GM12878 (cell line): Measurements from ENCODE around the gene MXD1. TPM values are rescaled to one million over a fixed set of nuclear protein-coding genes. Genes with fewer than 3 reads are reported as not detected.

Experiments
- BHLHE40 ChIP-seq, 2 experiments: fragments of 450-650 bp in 1 of 2; IDR thresholded peaks; 2 replicates each; pipeline ENCODE4 v1.6.1; 2011 to 2017; ENCODE audit warnings: low read depth in 2 of 2, borderline replicate concordance in 1 of 2, improper control_type of control experiment in 1 of 2, low read length in 1 of 2, mild to moderate bottlenecking in 1 of 2
- CEBPB ChIP-seq, 2 experiments: fragments of 150-350 bp in 1 of 2; IDR thresholded peaks; 2 replicates each; pipeline ENCODE4 v1.6.1; 2012 to 2014; ENCODE audit warnings: low read depth in 2 of 2, low read length in 2 of 2, borderline replicate concordance in 1 of 2, inconsistent platforms in 1 of 2
- CHD4 ChIP-seq: fragments of 200-600 bp; sonication (generic); IDR thresholded peaks from 2 replicates; pipeline ENCODE4 v1.6.1; 2016; ENCODE audit warnings: mild to moderate bottlenecking
- IKZF1 ChIP-seq: fragments of 450-650 bp; conservative IDR thresholded peaks from 2 replicates; pipeline ENCODE4 v1.6.1; 2017; ENCODE audit warnings: antibody characterized with exemption, mild to moderate bottlenecking
- KDM1A ChIP-seq: fragments of 200-600 bp; sonication (generic); IDR thresholded peaks from 2 replicates; pipeline ENCODE4 v1.6.1; 2016; ENCODE audit warnings: borderline replicate concordance
- MXI1 ChIP-seq: fragments of 150-350 bp; IDR thresholded peaks from 2 replicates; pipeline ENCODE4 v1.6.1; 2011; ENCODE audit warnings: low read depth, mild to moderate bottlenecking, inconsistent platforms, low read length, improper control_type of control experiment
- MYC ChIP-seq: IDR thresholded peaks from 2 replicates; pipeline ENCODE4 v1.6.1; 2011; ENCODE audit warnings: mild to moderate bottlenecking, low read length, moderate library complexity, inconsistent platforms; ENCODE audit not compliant: insufficient read depth, insufficient replicate concordance, insufficient read length, severe bottlenecking
- RAD21 ChIP-seq: IDR thresholded peaks from 2 replicates; pipeline ENCODE4 v1.6.1; 2011; ENCODE audit warnings: mild to moderate bottlenecking, low read depth, low read length, moderate library complexity; ENCODE audit not compliant: insufficient read depth
- TARDBP ChIP-seq: IDR thresholded peaks from 2 replicates; pipeline ENCODE4 v1.6.1; 2016; ENCODE audit warnings: borderline replicate concordance
- ZNF207 ChIP-seq: fragments of 450-650 bp; IDR thresholded peaks from 2 replicates; pipeline ENCODE4 v1.6.1; 2014; ENCODE audit warnings: antibody characterized with exemption, mild to moderate bottlenecking, borderline replicate concordance
- ZZZ3 ChIP-seq: IDR thresholded peaks from 2 replicates; pipeline ENCODE4 v1.6.1; 2011; ENCODE audit warnings: low read depth; ENCODE audit not compliant: control insufficient read depth, insufficient read length
- polyA plus RNA-seq, 11 experiments: library from polyadenylated mRNA; depleted of rRNA in 4 of 11; unstranded in 6 of 11; stranded (reverse) in 5 of 11; fragments of >200 nt; fragmentation: Nextera tagmentation in 4 of 11; fragmentation: Illumina TruSeq in 1 of 11; extraction: Ambion mirVana in 4 of 11; extraction: Trizol in 1 of 11; gene quantifications; 1 replicate in 1 of 11; 2 replicates in 10 of 11; pipeline versions ENCODE4 v1.2.1 to v1.2.3, GENCODE V29; 2011 to 2016; ENCODE audit warnings: inconsistent platforms in 2 of 11, missing spikeins in 2 of 11, low read depth in 1 of 11
- total RNA-seq, 4 experiments: library from RNA; depleted of rRNA in 3 of 4; stranded (reverse); fragments of >200 nt in 3 of 4; fragmentation: Illumina TruSeq in 1 of 4; extraction: Trizol in 1 of 4; gene quantifications; 2 replicates each; pipeline versions ENCODE4 v1.2.1 to v1.2.3, GENCODE V29; 2013 to 2021
- TF ChIP-seq, protein P1 (sequence below): fragments of 450-650 bp; IDR thresholded peaks from 2 replicates; pipeline ENCODE4 v1.6.1; 2018; ENCODE audit warnings: borderline replicate concordance, mild to moderate bottlenecking; ENCODE audit not compliant: partially characterized antibody
- TF ChIP-seq, protein P2 (sequence below), 3 experiments: IDR thresholded peaks in 2 of 3; conservative IDR thresholded peaks in 1 of 3; 2 replicates each; pipeline ENCODE4 v1.5.1; 2011; ENCODE audit warnings: low read depth in 3 of 3, low read length in 3 of 3, mild to moderate bottlenecking in 3 of 3, control low read depth in 2 of 3, moderate library complexity in 2 of 3, inconsistent platforms in 1 of 3, mixed read lengths in 1 of 3; ENCODE audit not compliant: control insufficient read depth in 2 of 3, insufficient read depth in 1 of 3; ENCODE audit errors: extremely low read depth in 1 of 3
- TF ChIP-seq, protein P3 (sequence below): IDR thresholded peaks from 2 replicates; pipeline ENCODE4 v1.6.1; 2011; ENCODE audit warnings: mild to moderate bottlenecking, low read depth, low read length, moderate library complexity; ENCODE audit not compliant: insufficient replicate concordance
- TF ChIP-seq, protein P4 (sequence below): IDR thresholded peaks from 2 replicates; pipeline ENCODE4 v1.6.1; 2012; ENCODE audit warnings: low read length, inconsistent platforms
- TF ChIP-seq, protein P5 (sequence below): fragments of 450-650 bp; IDR thresholded peaks from 2 replicates; pipeline ENCODE4 v1.6.1; 2017; ENCODE audit warnings: mild to moderate bottlenecking, moderate library complexity

Gene MXD1
- total and polyA plus RNA-seq, 10 of the 15 experiments (the other 5 are each of a cell fraction or from before 2014, with no cell fraction given), result 2.2 to 10.2 (median 3.3) TPM

DNA sequence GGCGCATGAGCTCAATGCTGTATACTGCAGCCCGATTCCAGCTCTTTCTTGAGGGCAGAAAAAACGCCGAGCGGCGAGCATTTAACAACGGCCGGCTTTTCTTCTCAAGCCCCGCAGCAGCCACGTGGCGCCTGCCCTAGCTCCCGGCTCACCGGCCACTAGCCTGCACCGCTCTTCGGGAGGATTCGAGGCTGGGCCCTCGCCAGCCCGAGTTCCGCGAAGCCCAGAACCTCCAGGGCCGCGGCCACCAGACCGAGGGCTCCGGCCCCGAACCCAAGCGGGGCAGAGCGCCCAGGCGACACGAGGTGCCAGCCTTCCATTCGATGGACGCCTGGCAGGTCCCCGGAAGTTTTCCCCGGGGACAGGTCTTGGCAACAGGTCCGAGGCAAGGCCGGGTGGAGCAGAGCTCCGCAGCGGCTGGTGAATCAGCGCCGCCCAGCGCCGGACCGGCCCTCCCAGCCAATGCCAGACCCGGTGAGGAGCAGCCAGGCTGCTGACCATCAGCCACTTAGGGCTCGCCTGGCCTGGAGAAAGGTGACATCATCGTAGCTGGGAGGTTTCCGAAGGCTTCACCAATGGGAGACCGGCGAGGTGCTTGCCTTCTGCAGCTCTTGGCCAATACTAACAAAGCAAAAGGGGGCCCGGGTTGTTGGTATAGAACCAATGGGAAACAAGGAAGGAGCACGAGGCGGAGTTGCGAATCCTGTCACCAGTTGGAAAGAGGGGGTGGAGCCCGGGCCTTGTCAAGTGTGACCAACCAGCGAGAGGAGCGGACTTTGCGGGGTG is 552 bp upstream of the MXD1 start (continued):
- TF ChIP-seq BHLHE40 (IDR thresholded peaks at IDR 0.05; ENCODE audit: borderline replicate concordance in 1 of 2, low read depth in 2 of 2, low read length in 1 of 2) (peak in 1 of 2 experiments; percentile 44; a peak in 1 of 4 replicates), CEBPB (IDR thresholded peaks at IDR 0.05; ENCODE audit: borderline replicate concordance in 1 of 2, low read depth in 2 of 2, low read length in 2 of 2) (peak in 1 of 2 experiments; percentile 76; a peak in 1 of 4 replicates), ZZZ3 (no peak), TARDBP (no peak), MXI1 (peak; percentile 88), RAD21 (0 out of 2 replicates have a peak, but pooled peaks have one; percentile 1), CHD4 (no peak), KDM1A (no peak), ZNF207 (peak; percentile 93), MYC (peak; percentile 69), IKZF1 (peak; percentile 76)
- TF ChIP-seq, protein P1, sequence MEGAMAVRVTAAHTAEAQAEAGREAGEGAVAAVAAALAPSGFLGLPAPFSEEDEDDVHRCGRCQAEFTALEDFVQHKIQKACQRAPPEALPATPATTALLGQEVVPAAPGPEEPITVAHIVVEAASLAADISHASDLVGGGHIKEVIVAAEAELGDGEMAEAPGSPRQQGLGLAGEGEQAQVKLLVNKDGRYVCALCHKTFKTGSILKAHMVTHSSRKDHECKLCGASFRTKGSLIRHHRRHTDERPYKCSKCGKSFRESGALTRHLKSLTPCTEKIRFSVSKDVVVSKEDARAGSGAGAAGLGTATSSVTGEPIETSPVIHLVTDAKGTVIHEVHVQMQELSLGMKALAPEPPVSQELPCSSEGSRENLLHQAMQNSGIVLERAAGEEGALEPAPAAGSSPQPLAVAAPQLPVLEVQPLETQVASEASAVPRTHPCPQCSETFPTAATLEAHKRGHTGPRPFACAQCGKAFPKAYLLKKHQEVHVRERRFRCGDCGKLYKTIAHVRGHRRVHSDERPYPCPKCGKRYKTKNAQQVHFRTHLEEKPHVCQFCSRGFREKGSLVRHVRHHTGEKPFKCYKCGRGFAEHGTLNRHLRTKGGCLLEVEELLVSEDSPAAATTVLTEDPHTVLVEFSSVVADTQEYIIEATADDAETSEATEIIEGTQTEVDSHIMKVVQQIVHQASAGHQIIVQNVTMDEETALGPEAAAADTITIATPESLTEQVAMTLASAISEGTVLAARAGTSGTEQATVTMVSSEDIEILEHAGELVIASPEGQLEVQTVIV, result peak; percentile 18
- TF ChIP-seq, protein P2, sequence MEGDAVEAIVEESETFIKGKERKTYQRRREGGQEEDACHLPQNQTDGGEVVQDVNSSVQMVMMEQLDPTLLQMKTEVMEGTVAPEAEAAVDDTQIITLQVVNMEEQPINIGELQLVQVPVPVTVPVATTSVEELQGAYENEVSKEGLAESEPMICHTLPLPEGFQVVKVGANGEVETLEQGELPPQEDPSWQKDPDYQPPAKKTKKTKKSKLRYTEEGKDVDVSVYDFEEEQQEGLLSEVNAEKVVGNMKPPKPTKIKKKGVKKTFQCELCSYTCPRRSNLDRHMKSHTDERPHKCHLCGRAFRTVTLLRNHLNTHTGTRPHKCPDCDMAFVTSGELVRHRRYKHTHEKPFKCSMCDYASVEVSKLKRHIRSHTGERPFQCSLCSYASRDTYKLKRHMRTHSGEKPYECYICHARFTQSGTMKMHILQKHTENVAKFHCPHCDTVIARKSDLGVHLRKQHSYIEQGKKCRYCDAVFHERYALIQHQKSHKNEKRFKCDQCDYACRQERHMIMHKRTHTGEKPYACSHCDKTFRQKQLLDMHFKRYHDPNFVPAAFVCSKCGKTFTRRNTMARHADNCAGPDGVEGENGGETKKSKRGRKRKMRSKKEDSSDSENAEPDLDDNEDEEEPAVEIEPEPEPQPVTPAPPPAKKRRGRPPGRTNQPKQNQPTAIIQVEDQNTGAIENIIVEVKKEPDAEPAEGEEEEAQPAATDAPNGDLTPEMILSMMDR (IDR thresholded peaks at IDR 0.05 in 2 of 3, conservative IDR thresholded peaks at IDR 0.05 in 1 of 3; ENCODE audit: control insufficient read depth in 2 of 3, extremely low read depth in 1 of 3, insufficient read depth in 1 of 3, low read depth in 3 of 3, low read length in 3 of 3), result peak in 1 of 3 experiments; percentile 48; a peak in 2 of 6 replicates
- TF ChIP-seq, protein P3, sequence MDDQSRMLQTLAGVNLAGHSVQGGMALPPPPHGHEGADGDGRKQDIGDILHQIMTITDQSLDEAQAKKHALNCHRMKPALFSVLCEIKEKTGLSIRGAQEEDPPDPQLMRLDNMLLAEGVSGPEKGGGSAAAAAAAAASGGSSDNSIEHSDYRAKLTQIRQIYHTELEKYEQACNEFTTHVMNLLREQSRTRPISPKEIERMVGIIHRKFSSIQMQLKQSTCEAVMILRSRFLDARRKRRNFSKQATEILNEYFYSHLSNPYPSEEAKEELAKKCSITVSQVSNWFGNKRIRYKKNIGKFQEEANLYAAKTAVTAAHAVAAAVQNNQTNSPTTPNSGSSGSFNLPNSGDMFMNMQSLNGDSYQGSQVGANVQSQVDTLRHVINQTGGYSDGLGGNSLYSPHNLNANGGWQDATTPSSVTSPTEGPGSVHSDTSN, result peak; percentile 22
- TF ChIP-seq, protein P4, sequence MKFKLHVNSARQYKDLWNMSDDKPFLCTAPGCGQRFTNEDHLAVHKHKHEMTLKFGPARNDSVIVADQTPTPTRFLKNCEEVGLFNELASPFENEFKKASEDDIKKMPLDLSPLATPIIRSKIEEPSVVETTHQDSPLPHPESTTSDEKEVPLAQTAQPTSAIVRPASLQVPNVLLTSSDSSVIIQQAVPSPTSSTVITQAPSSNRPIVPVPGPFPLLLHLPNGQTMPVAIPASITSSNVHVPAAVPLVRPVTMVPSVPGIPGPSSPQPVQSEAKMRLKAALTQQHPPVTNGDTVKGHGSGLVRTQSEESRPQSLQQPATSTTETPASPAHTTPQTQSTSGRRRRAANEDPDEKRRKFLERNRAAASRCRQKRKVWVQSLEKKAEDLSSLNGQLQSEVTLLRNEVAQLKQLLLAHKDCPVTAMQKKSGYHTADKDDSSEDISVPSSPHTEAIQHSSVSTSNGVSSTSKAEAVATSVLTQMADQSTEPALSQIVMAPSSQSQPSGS, result peak; percentile 37; the same call in 1 of the 2 replicates
- TF ChIP-seq, protein P5, sequence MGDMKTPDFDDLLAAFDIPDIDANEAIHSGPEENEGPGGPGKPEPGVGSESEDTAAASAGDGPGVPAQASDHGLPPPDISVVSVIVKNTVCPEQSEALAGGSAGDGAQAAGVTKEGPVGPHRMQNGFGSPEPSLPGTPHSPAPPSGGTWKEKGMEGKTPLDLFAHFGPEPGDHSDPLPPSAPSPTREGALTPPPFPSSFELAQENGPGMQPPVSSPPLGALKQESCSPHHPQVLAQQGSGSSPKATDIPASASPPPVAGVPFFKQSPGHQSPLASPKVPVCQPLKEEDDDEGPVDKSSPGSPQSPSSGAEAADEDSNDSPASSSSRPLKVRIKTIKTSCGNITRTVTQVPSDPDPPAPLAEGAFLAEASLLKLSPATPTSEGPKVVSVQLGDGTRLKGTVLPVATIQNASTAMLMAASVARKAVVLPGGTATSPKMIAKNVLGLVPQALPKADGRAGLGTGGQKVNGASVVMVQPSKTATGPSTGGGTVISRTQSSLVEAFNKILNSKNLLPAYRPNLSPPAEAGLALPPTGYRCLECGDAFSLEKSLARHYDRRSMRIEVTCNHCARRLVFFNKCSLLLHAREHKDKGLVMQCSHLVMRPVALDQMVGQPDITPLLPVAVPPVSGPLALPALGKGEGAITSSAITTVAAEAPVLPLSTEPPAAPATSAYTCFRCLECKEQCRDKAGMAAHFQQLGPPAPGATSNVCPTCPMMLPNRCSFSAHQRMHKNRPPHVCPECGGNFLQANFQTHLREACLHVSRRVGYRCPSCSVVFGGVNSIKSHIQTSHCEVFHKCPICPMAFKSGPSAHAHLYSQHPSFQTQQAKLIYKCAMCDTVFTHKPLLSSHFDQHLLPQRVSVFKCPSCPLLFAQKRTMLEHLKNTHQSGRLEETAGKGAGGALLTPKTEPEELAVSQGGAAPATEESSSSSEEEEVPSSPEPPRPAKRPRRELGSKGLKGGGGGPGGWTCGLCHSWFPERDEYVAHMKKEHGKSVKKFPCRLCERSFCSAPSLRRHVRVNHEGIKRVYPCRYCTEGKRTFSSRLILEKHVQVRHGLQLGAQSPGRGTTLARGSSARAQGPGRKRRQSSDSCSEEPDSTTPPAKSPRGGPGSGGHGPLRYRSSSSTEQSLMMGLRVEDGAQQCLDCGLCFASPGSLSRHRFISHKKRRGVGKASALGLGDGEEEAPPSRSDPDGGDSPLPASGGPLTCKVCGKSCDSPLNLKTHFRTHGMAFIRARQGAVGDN, result peak; percentile 83
